ENCODE data around the gene PRR30. TPM values are rescaled to one million over a fixed set of nuclear protein-coding genes. Genes with fewer than 3 reads are reported as not detected.

PRR30 gene
- total and polyA plus RNA-seq, 2 donors (not counting 3 experiments of a cell fraction or from before 2014, with no cell fraction given): not detected

DNA sequence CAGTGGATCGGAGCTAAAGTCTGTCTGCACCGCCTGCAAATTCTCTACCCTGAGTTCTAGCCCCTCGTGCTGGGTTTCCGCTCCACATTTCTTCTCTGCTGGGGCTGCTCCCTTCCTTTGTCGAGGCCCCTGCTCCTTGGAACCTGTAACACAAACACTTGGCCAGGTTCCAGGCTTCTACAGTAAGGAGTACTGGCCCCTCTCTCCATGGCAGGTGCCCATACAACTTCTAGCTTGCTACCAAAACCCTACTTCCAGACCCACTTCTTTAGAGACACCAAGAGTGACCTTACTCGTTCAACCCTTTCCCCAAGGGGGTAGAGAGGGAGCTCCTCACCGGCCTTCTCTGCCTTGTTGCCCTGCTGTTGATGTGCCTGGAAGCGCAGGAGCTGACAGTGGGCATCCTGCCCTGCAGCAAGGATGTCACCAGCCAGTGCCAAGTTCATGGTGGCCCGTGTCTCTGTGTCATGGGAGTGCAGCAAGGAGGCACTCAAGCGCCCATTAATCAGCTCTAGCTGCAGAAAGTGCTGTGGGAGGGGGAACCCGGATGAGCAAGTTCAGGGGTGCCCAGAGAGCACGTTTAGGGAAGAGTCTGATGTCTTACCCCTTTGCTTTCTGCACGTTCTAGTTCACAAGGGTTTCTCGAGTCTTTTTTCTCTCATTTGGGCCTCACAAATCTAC is 5.9 kb downstream of the PRR30 start:
- H3K27ac ChIP-seq (ENCODE audit: insufficient read depth, low read depth, low read length): no peak overlapping the region
- no peak for TF ChIP-seq EZH2 (IDR thresholded peaks at IDR 0.05; ENCODE audit: borderline replicate concordance, low read depth, low read length, severe bottlenecking)
- no peak for TF ChIP-seq JUN (IDR thresholded peaks at IDR 0.05; ENCODE audit: borderline replicate concordance, insufficient read depth, insufficient read length, low read depth)
- TF ChIP-seq, protein P1, sequence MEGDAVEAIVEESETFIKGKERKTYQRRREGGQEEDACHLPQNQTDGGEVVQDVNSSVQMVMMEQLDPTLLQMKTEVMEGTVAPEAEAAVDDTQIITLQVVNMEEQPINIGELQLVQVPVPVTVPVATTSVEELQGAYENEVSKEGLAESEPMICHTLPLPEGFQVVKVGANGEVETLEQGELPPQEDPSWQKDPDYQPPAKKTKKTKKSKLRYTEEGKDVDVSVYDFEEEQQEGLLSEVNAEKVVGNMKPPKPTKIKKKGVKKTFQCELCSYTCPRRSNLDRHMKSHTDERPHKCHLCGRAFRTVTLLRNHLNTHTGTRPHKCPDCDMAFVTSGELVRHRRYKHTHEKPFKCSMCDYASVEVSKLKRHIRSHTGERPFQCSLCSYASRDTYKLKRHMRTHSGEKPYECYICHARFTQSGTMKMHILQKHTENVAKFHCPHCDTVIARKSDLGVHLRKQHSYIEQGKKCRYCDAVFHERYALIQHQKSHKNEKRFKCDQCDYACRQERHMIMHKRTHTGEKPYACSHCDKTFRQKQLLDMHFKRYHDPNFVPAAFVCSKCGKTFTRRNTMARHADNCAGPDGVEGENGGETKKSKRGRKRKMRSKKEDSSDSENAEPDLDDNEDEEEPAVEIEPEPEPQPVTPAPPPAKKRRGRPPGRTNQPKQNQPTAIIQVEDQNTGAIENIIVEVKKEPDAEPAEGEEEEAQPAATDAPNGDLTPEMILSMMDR (IDR thresholded peaks at IDR 0.05; ENCODE audit: extremely low read depth in 1 of 2, insufficient read depth in 1 of 2, low read depth in 1 of 2, low read length in 2 of 2): no peak
- no peak for TF ChIP-seq MYC (IDR thresholded peaks at IDR 0.05; ENCODE audit: low read depth, low read length)
- no peak for TF ChIP-seq GATA2 (IDR thresholded peaks at IDR 0.05; ENCODE audit: insufficient read depth, insufficient read length, low read depth, low read length)
- TF ChIP-seq POLR2A (IDR thresholded peaks at IDR 0.05; ENCODE audit: low read depth, low read length): no peak
- TF ChIP-seq FOS (IDR thresholded peaks at IDR 0.05; ENCODE audit: borderline replicate concordance, insufficient read depth, low read length): no peak
- no peak for TF ChIP-seq POLR2AphosphoS5 (IDR thresholded peaks at IDR 0.05; ENCODE audit: insufficient read depth, low read depth, low read length)
- TF ChIP-seq, protein P2, sequence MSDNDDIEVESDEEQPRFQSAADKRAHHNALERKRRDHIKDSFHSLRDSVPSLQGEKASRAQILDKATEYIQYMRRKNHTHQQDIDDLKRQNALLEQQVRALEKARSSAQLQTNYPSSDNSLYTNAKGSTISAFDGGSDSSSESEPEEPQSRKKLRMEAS (IDR thresholded peaks at IDR 0.05; ENCODE audit: insufficient read depth, insufficient read length): no peak
- CTCF ChIA-PET: interaction anchor here (1.0 to 2.2 kb wide), 12 partner anchors 10 to 170 kb away, joined by 3 to 14 read pairs (median 7); partner anchors contain the start of genes ABHD1, AGBL5 and TRIM54
- H3K4me1 ChIP-seq (ENCODE audit: control insufficient read depth, extremely low read depth, insufficient read depth, low read length): peaks cover 10% of the 10 kb centered on the region
- no peak overlapping the region for H2AFZ ChIP-seq (ENCODE audit: low read depth, low read length)
- no peaks in the 10 kb centered on the region for H3K9me1 ChIP-seq (replicated peaks; ENCODE audit: control insufficient read depth, extremely low read depth, insufficient read depth, low read length)
- H3K79me2 ChIP-seq (ENCODE audit: control insufficient read depth, insufficient read depth, low read length): peaks cover 18% of the 10 kb centered on the region
- no peak for FAIRE-seq
- intact Hi-C loops (cut with micrococcal nuclease) (no loop called here), dilution Hi-C loops (cut with MboI; ENCODE audit: extremely low pct_ligation_motif_present, low sequenced_read_pairs) (no loop called here)
- POLR2A ChIA-PET: interaction anchor here (1.5 to 1.9 kb wide), 2 partner anchors 10 to 83 kb away, joined by 3 to 7 read pairs; partner anchors contain the start of gene ABHD1
- no peaks in the 10 kb centered on the region for H4K20me1 ChIP-seq (replicated peaks; ENCODE audit: control insufficient read depth, extremely low read depth, insufficient read depth, low read length)
- BruUV-seq (replicated peaks): TSS peak; percentile 34
- H3K36me3 ChIP-seq (ENCODE audit: control insufficient read depth in 2 of 2, extremely low read depth in 1 of 2, insufficient read depth in 2 of 2, low read length in 2 of 2): peaks cover 6 to 27% of the 10 kb centered on the region in 2 experiments
- DNase-seq (ENCODE audit: low read depth, low spot score): no peak
- H3K4me2 ChIP-seq (ENCODE audit: insufficient read depth, low read length): peak overlapping the region; percentile 87
- peak overlapping the region; percentile 78 to 97 (median 84) for H3K4me3 ChIP-seq (replicated peaks in 1 of 3; ENCODE audit: insufficient read depth in 1 of 3, low read depth in 1 of 3, low read length in 3 of 3)
- H3K27me3 ChIP-seq (ENCODE audit: control insufficient read depth in 2 of 2, insufficient read depth in 2 of 2, low read length in 2 of 2): no peaks in the 10 kb centered on the region
- H3K9me3 ChIP-seq (replicated peaks; ENCODE audit: control insufficient read depth, insufficient read depth, low read length): no peaks in the 10 kb centered on the region
- H3K9ac ChIP-seq (replicated peaks; ENCODE audit: extremely low read depth, insufficient read depth, low read length): peak overlapping the region; percentile 86

Data from endothelial cell of umbilical vein (primary cell).